Measurements from ENCODE around the gene C10orf95. TPM values are rescaled to one million over a fixed set of nuclear protein-coding genes. Genes with fewer than 3 reads are reported as not detected.
"Not testable (repeated sequence)": the region's sequence is repeated elsewhere in the genome, so short reads cannot be mapped to it uniquely, and the experiment has no call there.

The C10orf95 gene
- polyA plus RNA-seq, 1 donor: 0.30 TPM

DNA sequence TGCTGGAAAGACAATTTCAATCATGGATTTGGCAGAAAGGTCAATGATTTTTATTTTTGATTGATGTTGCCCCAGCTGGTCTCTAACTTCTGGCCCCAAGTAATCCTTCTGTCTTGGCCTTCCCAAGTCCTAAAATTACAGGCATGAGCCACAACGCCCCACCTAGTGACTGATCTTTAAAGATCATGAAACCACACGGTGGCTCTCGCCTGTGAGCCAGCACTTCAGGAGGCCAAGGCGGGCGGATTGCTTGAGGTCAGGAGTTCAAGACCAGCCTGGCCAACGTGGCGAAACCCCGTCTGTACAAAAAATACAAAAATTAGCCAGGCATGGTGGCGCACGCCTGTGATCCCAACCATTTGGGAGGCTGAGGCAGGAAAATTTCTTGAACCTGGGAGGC lies 12.6 kb upstream of the C10orf95 start:
- DNase-seq: no peak

DNA sequence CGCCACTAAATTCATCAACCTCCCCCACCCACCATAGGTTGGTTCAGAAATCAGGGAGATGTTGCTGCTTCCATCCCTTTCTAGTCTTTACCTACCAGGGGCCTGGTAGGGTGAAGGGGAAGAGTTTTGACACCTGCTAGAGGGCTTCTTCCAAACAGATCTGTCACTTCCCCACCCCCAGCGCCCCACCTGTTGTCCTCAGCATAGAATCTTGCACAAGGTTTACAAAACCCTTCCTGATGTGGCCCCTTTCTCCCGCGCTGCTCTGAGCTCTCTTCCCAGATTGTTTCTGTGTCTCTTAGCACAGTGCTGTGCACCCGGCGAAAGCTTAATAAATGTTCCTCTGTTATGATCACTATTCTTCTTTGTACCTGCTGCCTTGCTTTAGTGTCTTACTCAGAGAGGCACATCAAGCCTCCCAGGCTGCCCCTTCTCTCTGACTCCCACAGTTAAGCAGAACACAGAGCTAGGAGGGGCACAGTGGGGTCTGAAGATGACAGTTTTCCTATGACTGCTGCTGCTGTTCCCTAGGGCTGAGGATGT lies 11.2 kb upstream of the C10orf95 start:
- no peak for DNase-seq

DNA sequence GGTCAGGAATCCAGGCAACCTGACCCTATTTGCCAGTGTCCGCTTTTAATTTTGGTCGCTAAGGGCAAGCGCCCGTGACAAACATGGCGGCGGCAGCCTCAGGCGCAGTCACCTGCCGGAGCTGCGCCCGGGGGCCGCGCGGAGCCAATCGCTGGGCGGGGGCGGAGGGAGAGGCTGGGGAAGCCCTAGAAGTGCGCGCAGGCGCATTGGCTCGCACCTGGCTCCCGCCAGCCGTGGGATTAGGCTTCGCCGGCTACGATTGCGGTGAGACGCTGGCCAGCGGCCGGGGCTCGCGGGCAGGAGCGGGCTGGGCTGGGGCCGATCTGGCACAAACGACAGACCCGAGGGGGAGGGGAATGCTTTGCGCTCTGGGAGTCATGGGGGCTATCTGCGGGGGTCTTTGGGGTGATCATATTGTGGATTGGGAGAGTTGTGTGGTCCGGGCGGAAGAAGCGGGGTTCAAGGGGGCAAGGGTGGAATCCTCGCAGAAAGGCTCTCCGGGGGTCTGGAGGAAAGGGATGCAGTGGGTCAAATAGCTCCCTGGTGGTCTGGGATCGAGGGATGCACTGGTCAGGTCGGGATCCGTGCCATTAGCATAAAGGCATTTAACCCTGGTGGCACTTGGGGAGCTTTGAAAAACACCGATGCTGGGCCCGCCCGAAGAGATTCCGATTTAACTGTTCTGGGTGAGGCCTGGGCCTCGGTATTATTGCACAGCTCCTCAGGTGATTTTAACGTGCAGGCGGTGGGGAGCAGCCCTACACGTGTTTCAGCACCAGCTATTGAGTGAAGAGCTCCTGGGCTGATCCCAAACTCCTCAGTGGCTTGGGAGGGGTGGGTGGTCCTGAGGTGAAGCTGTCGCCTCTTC lies 10.1 kb upstream of the C10orf95 start:
- DNase-seq: peak; percentile 73

DNA sequence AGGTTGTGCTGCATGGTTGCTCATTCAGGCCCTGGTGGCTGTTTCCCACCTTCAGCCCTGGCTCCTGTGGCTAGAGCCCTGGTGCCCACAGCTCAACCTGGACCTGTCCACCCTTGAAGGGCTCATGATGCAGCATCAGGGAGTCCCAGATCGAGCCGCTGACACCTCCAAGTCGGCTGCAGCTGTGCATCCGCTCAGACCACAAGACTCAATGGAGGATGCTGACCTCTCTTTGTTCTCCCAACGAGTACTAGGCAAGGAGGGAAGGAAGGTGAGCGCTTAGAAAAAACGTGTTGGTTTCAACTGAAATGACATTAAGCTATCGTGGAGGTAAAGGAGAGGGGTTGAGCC lies 9.5 kb upstream of the C10orf95 start:
- DNase-seq: no peak

DNA sequence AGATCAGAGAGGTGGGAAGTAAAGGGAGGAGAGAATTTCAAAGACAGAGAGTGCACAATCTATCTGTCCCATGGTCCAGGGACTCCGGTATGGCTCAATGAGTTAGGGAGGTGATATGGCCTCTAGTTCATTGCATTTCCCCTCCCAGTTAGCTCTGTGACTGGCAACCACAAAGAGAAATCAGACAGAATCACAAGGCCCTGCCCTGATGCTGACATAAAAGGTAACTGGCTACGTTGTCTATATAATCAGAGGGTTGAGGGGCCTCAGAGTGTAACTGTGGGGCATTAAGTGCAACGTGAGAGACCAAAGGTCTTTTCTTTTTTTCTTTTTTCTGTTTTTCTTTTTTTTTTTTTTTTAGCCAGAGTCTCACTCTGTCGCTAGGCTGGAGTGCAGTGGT lies 7.3 kb upstream of the C10orf95 start:
- DNase-seq: no peak

DNA sequence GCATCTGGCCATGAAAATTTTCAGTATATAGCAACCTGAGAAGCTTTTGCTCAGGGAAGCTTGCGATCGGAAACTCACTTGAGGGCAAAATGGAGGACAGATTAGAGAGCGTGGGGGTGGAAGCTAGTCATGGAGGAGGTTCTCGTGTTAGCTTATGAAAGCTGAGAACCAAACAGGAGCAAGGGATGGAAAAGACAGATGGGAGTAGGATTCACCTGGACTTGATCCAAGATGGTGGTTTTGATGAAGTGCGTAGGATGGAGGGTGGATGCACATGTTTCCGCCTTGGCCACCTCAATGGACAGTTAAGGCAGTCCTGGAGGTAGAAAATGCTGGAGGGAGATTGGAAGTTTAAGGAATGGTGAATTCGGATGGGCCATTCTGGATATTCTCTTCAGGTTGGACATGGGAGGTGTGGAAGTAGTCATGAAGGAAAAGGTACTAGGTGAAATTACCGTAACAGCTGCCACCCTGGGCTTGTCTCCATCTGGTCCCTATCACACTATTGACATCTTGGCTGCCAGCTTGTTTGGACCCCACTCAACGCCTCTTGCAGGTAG lies 6.3 kb upstream of the C10orf95 start:
- no peak for DNase-seq

DNA sequence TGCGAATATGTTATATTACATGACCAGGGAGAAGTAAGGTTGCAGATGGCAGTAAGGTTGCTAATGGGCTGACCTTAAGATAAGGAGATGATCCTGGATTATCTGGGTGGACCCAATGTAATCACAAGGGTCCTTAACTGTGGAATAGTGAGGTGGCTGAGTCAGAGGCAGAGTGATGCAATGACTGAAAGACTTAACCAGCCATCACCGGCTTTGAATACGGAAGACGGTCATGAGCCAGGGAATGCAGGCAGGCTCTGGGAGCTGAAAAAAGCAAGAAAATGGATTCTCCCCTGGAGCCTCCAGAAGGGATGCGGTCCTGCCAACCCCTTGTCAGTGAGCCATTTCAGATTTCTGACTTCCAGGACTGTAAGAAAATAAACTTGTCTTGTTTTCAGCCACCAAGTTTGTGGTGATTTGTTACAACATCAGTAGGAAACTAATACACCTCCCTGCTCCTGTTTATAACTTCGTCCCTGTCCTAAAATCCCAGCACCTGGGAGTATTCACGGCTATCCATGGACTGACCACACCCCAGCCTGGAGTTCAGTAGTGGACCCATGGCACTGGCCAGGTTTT lies 4.6 kb upstream of the C10orf95 start:
- no peak for DNase-seq

DNA sequence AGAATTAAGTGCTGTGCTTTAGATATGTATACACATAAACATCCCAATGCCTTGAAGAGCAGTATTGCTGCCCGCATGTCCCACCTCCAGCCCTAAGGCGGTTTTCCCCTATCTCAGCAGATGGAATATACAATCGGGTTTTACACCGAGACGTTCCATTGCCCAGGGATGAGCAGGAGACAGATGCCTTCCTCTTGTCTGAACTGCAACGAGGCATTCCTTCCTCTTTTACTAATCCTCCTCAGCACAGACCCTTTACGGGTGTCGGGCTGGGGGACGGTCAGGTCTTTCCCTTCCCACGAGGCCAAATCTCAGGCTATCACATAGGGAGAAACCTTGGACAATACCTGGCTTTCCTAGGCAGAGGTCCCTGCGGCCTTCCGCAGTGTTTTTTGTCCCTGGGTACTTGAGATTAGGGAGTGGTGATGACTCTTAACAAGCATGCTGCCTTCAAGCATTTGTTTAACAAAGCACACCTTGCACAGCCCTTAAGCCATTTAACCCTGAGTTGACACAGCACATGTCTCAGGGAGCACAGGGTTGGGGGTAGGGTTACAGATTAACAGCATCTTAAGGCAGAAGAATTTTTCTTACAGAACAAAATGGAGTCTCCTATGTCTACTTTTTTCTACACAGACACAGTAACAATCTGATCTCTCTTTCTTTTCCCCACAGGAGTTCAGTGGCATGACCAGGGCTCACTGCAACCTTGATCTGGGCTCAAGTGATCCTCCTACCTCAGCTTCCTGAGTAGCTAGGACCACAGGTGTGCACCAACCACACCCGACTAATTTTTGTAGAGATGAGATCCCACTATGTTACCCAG lies 3.5 kb upstream of the C10orf95 start:
- not testable (repeated sequence) for DNase-seq

DNA sequence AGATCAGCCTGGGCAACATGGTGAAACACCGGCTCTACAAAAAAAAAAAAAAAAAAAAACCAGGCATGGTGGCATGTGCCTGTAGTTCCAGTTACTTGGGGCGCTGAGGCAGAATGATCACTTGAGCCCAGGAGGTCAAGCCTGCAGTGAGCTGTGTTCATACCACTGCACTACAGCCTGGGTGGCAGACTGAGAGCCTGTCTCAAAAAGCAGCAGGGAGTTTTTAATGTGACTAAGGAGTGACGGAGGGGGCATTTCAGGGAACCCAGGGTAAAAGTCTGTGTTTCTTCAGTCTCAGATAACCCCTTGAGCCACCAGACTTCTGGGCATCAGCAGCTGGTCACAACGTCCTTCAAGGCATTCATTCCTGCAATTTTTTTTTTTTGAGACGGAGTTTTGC lies 2.2 kb upstream of the C10orf95 start:
- no peak for DNase-seq

DNA sequence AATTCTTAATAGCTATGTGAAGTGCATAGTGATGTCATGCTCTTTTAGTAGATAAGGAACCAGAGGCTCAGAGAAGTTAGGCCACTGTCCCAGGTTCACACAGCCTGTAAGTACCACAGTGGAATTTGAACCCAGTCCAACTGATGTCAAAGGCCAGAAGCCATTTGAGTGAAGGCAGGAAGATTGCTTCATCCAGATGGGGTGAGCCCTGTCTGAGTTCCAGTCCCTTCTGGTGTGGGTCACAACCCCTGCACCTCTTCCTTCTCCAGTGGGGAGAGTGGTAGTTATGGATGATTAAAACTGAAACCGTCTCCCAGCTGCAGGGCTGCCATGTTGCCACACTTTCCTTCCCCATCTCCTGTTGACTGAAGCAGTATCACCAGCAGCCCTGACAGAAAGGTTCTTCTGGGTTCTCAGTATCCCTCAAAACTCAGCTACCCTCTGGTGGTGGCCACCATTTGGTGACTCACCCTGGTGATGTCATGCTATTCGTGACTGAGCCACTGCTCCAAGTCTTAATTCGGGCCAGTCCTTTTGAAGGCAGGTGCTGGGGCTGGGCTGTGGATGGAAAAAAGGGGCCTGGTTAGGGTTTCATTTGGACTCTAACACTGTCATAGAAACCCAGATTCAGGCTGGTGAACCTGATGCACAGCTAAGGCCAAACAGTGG lies 1.5 kb upstream of the C10orf95 start:
- no peak for DNase-seq

DNA sequence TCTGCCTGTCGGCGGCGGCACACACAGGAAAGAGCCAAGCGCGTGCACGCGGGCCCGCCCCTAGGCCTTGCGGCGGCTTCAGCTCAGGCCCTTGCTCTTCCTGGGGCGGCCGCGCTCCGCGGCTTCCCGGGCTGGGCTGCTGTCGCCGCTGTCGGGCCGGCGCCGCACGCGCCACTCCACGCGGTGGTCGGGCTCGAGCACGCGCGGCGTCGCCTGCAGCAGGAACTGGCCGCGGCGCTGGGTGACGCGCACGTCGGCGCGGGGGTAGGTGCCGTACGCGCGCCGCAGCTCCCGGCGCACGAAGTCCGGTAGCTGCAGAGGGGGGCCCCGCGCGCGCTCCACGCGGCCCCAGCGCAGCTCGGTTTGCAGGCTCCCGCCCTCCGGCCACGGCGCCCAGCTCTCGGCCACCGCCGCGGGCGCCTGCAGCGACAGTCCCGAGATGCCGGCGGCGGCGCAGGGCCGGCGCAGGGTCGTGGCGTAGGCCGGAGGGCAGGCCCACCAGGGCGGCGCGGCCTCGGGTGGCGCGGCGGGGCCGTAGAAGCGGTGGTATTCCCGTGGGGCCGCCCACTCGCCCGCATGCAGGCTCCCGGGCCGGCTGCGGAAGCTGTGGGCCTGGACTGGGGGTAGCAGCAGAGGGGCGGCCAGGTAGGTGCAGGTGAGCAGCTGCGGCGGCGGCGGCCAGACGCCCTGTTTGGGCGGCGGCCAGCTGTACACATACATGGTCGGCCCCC lies 804 bp downstream of the C10orf95 start:
- peak; percentile 93 for DNase-seq

DNA sequence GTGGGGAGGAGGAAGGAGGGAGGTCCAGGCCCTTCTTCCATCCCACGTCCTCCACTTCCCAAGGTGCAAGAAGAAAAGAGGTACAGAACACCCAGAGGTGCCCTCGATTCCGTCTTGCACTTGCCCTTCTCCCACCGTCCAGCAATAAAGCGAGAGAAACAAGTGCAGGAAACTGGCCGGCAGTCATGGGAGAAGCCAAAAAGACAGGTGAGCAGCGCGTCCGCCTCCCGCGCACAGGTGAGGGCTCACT lies 1.3 kb downstream of the C10orf95 start:
- no peak for DNase-seq

DNA sequence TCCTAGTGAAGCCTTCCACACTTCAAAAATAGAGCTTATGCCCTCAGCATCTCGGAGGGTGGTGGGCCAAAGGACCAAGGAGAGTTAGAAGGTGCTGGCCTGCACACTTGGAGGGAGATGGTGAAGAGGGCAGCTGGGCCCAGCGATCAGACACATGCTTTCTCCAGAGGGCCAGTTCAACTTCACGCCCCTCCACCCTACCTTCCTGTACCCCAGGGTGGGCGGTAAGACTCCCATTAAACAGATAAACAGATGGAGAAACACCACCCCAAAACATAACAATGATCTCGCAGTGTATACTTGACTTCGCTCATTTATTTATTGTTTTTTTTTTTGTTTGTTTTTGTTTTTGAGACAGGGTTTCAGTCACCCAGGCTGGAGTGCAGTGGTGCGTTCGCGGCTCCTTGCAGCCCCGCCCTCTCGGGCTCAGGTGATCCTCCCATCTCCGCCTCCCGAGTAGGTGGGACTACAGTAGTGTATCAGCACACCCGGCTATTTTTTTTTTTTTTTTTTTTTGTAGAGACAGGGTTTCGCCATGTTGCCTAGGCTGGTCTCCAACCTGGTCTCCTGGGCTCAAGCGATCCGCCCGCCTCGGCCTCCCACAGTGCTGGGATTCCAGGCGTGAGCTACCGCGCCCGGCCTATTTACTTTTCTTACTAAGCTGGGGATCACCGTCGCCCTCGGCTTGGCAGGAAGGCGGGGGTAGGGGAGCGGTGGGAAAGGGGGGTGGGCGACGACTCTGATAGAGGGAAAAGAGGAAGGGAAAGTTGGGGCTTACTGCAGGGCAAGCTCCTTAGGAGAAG lies 1.8 kb downstream of the C10orf95 start:
- no peak for DNase-seq

DNA sequence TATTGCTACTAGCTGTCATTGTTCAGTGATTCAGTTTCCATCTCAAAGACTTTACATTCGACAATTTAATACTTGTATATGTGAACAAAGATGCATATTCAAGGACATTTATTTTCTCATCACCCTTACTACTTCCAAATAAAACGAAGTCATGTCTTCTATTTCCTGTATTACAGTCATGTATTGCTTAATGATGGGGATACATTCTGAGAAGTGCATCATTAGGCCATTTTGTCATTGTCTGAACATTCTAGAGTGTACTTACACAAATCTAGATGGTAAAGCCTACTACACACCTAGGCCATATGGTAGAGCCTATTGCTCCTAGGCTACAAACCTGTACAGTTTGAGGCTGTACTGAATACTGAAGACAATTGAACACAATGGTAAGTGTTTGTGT lies 6.5 kb downstream of the C10orf95 start:
- DNase-seq: no peak

DNA sequence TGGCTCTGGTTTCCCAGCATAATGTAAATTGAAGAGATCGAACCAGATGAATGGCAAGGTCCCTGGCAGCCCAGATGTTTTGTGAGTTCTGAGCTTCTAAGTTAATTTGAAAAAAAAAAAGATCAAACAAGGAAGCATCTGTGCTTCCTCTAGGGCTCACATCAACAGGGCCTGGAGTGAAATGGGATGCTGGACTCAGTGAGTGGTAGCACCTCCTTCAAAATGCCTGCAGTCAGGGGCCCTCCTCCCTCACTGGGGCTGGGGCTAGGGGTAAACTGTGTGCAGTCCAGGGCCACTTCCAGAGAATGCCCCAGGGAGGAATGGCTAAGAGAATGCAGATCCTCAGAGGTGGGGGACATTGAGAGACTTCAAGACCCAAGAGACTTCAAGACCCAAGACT lies 13.0 kb downstream of the C10orf95 start:
- no peak for DNase-seq

DNA sequence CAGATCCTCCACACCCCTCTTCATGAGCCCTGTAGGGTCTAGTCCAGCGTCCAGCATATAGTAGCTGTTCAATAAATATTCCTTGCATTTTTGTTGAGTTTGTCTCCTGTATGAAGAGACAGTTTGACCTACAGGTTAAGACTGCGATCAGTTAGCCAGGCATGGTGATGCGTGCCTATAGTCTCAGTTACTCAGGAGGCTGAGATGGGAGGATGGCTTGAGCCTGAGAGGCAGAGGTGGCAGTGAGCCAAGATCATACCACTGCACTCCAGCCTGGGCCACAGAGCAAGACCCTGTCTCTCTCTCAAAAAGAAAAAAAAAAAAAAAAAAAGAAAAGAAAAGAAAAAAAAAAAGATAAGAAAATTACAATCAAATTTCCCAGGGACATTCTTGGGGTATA lies 13.8 kb downstream of the C10orf95 start:
- DNase-seq: no peak

DNA sequence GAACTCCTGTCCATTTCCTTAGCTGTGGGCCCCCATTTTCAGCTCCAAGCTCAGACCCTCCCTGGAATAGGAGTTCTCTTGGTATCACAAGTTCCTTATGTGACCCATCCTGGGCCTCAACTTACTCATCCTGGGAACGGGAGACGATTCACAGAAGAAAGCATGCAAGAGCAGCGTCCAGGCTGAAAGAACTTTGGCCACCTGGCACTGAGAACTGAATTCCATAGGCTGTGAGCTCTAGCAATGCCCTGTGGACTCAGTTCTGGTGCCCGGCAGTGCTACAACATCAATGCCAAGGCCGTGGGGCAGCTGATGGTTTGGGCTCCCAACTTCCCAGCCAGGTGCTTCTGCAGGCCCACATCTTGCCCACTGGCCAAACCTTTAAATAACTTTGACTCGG lies 15.0 kb downstream of the C10orf95 start:
- DNase-seq: no peak

DNA sequence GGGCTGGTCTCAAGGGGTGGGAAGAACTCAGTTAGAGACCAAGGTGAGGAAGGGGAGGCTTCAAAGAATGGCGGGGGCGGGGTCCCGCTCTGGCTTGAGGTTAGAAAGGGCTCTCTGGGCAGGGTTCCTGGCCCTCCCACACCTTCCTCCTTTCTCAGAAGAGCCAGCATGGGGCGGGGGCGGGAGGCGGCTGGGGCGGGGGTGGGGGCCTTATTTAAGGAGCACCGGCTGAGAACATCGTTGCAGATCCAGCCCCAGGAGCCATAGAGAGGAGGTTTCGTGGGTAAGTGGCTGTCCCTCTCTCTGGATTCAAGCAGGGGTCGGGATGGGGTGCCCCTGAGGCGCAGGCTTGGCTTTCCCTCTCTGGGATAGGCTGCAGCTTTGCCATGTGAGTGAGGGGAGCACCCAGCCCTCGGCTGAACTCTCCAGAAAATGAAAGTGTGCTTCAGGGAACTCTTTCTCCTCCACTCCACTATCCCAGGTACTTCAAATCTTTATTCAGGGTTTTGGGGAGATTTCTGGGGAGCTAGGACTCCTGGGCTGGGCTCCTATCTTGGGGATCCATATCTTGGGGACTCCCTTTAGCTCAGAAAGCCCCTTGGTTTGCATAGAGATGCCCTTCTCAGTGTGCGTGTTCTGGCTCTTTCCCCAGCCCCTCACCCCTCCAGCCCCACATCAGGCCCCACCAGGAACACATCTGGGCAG lies 15.7 kb downstream of the C10orf95 start:
- DNase-seq: no peak

DNA sequence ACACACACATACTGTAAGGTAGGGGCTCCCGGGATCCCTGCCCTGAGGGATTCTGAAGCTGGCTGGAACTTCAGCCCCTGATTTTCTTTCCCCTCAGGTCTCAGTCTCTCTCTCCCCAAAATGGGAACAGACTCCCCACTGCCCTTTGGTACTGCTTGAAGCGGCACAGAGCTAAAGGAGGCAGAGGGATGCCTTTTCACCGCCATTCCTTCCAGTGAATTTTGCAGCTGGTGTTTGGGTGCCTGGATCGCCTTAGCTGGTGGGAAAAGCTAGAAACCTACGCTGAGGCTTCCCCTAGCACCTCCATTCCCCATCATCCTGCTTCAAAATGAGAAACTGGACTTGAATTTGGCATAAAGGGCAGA lies 16.2 kb downstream of the C10orf95 start:
- DNase-seq: no peak

DNA sequence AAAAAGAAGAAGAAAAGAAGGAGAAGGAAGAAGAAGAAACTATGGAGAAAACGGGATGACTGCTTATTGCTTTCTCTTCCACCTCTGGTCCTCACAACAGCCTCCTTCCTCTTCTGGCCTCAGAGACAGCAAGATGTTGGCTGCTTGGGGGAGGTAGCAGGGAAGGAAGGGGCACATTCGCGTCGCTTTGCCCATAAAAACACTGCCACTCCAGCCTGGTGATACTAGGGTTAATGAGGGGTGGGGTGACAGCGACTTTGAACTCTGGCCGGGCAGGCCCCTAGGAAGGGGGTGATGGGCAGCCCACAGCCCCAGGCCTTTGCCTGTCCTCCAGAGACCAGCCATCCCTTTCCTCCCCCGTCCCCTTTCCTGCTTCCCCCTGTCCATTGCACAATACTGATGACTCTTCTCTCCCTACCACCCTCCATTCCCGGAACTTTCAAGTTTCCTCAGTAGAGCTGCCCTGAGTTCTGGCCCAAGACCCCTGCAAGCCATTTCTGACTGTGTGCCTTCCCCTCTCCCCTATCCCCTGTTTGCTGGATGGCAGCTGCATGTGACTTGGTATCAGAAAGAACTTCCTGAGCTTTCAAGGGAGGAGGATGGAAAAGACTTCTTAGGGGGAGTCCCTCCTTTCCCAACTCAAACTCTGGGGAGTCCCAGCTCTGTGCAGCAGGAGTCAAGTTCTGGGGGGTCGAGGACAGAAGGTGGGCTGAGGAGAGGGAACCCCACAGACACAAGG lies 16.8 kb downstream of the C10orf95 start:
- no peak for DNase-seq
